ENCODE results near the gene TRPM5.

The TRPM5 gene

DNA sequence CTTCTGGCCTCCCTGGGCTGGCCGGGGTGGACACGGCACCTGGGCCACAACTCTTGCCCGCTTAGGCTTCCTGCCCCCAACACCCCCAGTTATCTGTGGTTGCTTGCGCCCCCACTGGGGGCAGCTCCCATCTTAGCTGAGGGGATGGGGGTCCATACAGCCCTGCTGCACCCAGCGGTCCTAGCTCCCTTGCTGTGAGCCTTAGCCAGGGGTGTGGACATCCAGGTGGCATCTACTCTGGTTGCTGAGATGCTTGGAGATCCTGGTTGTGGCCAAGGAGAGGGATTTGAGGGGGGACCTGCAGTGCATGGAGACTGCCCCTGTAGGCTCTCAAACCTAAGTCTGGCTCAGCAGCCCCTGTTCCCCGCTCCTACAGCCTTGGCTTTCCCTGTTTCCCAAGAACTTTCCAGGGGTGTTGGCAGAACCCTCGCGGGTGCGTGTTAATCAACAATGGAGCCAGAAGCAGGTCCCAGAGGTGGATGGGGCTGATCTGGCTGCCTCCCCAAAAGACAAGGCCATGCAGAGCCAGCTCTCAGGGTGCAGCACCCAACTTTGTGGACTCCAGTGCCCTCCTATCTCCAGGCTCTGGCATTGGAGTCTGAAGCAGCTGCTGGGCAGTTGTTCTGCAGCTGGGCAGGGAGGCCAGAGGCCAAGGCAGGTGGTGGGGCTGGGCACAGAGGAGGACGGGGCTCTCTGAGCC lies 3.8 kb upstream of the TRPM5 start:
- TF ChIP-seq, protein P1, sequence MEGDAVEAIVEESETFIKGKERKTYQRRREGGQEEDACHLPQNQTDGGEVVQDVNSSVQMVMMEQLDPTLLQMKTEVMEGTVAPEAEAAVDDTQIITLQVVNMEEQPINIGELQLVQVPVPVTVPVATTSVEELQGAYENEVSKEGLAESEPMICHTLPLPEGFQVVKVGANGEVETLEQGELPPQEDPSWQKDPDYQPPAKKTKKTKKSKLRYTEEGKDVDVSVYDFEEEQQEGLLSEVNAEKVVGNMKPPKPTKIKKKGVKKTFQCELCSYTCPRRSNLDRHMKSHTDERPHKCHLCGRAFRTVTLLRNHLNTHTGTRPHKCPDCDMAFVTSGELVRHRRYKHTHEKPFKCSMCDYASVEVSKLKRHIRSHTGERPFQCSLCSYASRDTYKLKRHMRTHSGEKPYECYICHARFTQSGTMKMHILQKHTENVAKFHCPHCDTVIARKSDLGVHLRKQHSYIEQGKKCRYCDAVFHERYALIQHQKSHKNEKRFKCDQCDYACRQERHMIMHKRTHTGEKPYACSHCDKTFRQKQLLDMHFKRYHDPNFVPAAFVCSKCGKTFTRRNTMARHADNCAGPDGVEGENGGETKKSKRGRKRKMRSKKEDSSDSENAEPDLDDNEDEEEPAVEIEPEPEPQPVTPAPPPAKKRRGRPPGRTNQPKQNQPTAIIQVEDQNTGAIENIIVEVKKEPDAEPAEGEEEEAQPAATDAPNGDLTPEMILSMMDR (IDR thresholded peaks at IDR 0.05; ENCODE audit: low read depth, low read length, missing control alignments): no peak
- in situ Hi-C loops (cut with HindIII; ENCODE audit: low pct_ligation_motif_present, low sequenced_read_pairs): no loop called here
- H3K4me3 ChIP-seq (ENCODE audit: low read depth, low read length): no peak overlapping the region
- no peak for DNase-seq
- no peaks in the 10 kb centered on the region for H3K36me3 ChIP-seq (replicated peaks)
- no peak overlapping the region for H3K27ac ChIP-seq
- peaks cover 46% of the 10 kb centered on the region for H3K27me3 ChIP-seq (replicated peaks)

DNA sequence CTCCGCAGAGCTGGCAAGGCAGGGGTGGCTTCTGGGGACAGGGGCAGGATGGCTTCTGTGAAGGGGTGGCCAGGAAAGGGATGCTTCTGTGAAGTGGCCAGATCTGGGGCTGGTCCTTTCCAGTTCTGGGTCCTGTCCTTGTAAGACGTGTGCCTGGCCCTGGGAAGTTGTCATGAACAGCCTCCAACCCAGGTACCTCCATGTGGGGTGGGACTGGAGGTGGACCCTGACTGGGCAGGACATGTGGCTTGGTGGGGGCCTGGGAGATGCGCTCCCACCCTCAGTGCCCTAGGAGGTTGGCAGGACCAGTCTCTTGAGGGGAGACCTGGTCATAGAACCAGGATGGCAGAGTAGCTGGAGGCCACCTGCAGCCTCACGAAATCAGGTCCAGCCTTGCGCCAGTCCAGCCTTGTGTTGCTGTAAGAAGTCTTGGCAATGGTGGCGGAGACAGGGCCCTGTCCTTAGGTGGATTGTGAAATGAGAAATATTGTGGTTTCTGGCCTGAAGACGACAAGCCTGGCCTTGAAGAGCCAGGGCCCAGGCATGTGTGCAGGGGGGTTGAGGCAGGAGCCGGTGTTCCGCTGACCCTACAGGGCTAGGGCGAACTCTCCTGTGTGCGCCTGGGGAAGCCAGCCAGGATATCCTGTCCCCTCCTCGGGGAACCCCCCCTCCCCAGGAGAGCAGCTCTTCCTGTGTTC lies 3.1 kb upstream of the TRPM5 start:
- no peaks in the 10 kb centered on the region for H3K36me3 ChIP-seq (replicated peaks)
- no peak for DNase-seq
- no peak overlapping the region for H3K4me3 ChIP-seq (ENCODE audit: low read depth, low read length)
- H3K27me3 ChIP-seq (replicated peaks): peaks cover 49% of the 10 kb centered on the region
- in situ Hi-C loops (cut with HindIII; ENCODE audit: low pct_ligation_motif_present, low sequenced_read_pairs): no loop called here
- TF ChIP-seq, protein P1 (IDR thresholded peaks at IDR 0.05; ENCODE audit: low read depth, low read length, missing control alignments): no peak
- no peak overlapping the region for H3K27ac ChIP-seq

DNA sequence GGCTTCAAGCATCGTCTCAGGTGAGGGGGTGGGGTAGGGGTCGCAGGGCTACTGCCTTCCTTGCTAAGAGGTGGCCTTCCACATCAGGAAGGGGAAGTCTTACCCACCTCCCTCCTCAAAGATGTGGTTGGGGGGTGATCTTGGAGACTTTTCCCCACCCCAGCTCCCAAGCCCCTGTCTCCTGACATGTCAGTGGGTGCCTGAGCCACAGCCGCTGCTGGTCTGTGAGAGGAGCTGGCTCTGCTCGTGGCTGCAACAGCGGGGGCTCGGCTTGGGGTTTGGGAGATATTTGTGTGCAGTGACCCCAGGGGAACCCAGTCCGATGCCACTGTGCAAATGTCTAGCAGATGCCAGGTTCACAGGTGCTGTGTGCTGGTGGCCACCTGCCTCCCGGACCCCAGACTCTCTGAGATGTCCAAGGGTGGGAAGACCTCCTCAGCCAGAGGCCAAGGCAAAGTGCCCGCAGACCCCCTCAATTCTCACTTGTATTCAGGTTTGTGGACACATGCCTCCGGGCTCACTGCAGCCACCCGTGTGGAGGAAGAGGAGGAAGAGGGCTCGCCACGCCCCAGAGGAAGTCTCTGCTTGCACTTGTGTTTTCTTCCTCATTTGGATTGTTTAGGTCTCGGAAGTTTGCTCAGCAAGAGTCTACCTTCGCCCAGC lies 2.4 kb upstream of the TRPM5 start:
- H3K27ac ChIP-seq: no peak overlapping the region

DNA sequence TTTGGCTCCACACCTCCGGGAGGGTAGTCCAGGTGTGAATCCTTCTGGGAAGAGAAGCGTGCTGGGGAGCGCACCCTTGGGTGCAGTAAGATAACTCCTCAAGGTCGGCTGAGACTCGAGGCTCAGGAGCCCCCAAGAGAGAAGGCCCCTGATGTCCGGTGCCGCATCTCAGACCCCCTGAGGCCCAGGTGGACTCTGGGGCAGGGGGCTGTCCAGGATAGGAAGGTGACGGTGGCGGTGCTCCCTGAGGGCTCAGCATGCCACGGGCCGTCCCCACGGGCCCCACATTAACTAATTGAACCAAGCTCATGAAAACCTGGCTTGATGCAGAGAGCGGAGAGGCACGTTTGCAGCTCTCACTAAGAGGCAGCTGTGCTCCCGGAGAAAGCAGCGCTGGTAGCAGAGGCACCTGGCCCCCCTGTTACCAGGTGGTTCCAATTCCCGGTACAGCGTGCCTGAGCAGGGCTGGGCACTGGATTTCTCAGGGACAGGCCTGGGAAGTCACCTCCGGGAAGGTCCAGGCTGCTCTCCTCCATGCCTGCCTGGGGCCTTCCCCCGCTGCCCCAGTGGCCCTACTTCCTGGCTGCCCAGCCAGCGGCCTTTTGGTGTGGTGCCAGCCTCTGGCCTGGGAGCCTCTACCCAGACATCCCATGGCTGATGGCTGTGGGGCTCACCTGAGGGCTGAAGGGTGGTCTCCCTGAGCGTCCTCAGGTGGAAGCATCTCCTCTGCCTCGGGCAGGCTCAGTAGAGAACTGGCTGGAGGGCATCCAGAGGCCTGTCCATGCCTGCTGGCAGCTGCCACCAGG lies 1.6 kb upstream of the TRPM5 start:
- Histone ChIP-seq H3K27ac (no peak overlapping the region), H3K27me3 (replicated peaks) (peaks cover 49% of the 10 kb centered on the region), H3K36me3 (replicated peaks) (no peaks in the 10 kb centered on the region), H3K4me3 (ENCODE audit: low read depth, low read length) (no peak overlapping the region)
- no peak for DNase-seq
- in situ Hi-C loops (cut with HindIII; ENCODE audit: low pct_ligation_motif_present, low sequenced_read_pairs): no loop called here
- TF ChIP-seq, protein P1 (IDR thresholded peaks at IDR 0.05; ENCODE audit: low read depth, low read length, missing control alignments): no peak

More for the DNA sequence above, 2.4 kb upstream of the TRPM5 start:
- in situ Hi-C loops (cut with HindIII; ENCODE audit: low pct_ligation_motif_present, low sequenced_read_pairs): no loop called here
- Histone ChIP-seq H3K4me3 (ENCODE audit: low read depth, low read length) (no peak overlapping the region), H3K27me3 (replicated peaks) (peaks cover 51% of the 10 kb centered on the region), H3K36me3 (replicated peaks) (no peaks in the 10 kb centered on the region)
- no peak for DNase-seq
- TF ChIP-seq, protein P1 (IDR thresholded peaks at IDR 0.05; ENCODE audit: low read depth, low read length, missing control alignments): no peak

DNA sequence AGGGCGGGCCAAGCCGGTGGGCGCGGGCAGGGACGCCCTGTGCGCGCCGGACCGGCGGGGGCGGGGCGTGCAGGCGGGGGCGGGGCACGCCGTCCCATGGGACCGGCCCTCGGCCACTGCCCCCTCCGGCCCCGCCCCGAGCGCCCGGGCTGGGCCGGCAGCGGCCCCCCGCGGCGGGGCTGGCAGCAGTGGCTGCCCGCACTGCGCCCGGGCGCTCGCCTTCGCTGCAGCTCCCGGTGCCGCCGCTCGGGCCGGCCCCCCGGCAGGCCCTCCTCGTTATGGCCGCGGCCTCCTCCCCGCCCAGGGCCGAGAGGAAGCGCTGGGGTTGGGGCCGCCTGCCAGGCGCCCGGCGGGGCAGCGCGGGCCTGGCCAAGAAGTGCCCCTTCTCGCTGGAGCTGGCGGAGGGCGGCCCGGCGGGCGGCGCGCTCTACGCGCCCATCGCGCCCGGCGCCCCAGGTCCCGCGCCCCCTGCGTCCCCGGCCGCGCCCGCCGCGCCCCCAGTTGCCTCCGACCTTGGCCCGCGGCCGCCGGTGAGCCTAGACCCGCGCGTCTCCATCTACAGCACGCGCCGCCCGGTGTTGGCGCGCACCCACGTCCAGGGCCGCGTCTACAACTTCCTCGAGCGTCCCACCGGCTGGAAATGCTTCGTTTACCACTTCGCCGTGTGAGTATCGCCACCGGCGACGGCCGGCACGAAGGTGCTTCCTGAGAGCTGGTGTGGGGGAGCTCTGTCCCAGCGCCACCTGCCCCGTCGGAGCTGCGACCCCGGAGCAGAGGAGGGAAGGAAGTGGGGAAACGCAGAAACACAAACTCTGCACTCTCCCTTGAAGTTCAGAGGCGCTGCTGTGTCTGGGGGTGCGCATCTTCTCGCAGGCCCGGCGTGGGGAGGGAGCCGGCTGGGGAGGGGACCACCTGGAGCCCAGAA lies 769 bp upstream of the TRPM5 start, which contains the start of gene KCNQ1:
KCNQ1 (plus strand) TSS at position 188 of the 925 bp plus-strand sequence; CDS start at position 279, 91 bp downstream.
- DNase-seq: no peak
- Histone ChIP-seq H3K27ac (no peak within 1 kb of the TSS), H3K4me3 (ENCODE audit: low read depth, low read length) (no peak within 1 kb of the TSS), H3K27me3 (replicated peaks) (peaks cover 49% of the 10 kb centered on the region), H3K36me3 (replicated peaks) (no peaks in the 10 kb centered on the region)
- TF ChIP-seq, protein P1 (IDR thresholded peaks at IDR 0.05; ENCODE audit: low read depth, low read length, missing control alignments): no peak
- in situ Hi-C loops (cut with HindIII; ENCODE audit: low pct_ligation_motif_present, low sequenced_read_pairs): no loop called here

Data from brain microvascular endothelial cell (primary cell).